Endometrial microvascular endothelial cells (primary cell): ENCODE data around the gene ZNF444. TPM values are rescaled to one million over a fixed set of nuclear protein-coding genes. Genes with fewer than 3 reads are reported as not detected.
"Not testable (repeated sequence)": the region's sequence is repeated elsewhere in the genome, so short reads cannot be mapped to it uniquely, and the experiment has no call there.

Experiments used
- in situ Hi-C: cut with HindIII; loops from 2 replicates; pipeline ENCODE4 v1.10.0; 2017; ENCODE audit warnings: low sequenced_read_pairs, low pct_unique_long_range_greater_than_20kb; ENCODE audit errors: inconsistent ontology term
- total RNA-seq: library from RNA; depleted of rRNA; stranded (reverse); fragments of >200 nt; gene quantifications from one replicate; pipeline ENCODE4 v1.2.3, GENCODE V29; 2015; ENCODE audit errors: inconsistent ontology term

ZNF444 gene
- 17.7 TPM for total RNA-seq

DNA sequence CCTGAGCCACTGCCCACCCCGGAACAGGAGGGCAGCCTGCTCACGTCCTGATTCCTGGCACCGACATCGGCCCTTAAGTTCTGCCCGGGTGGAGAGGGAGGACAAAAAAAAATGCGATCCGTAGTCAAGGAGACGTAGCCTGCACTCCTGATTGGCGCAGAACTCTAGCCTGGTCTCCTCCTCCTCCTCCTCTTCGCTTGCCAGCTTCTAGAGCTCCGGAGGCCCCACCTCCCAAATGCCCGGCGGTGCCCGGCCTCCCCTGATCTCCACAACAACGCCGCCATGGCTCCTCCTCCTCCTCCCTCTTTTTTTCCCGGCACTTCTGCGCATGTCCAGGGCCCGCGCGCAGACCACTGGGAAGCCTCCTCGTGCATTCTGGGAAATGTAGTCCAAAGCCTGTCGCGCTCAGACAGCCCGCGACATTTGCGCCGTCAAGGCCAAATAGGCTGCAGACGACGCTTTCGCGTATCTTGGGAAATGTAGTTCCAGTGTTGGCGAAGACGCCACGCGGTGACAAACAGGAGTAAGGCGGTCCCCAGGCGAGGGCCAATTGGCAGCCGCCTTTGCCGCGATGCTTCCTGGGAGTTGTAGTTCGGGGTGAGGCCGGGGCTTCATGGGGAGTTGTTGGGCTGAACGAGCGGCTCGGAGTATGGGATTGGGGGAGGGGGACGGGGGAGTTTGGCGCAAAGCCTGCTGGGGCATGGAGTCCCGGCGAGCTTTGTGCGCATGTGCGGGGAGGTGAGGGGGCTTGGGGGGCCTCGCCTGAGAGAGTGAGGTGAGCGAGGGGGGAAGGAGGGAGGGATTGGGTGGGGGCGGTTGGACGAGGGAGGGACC lies at the start of gene ZNF444:
TSS of gene ZNF444 (plus strand) at position 705 of the 834 bp plus-strand sequence. CDS start 5,625 bp downstream, outside the sequence.
- in situ Hi-C loops, result no loop called here

DNA sequence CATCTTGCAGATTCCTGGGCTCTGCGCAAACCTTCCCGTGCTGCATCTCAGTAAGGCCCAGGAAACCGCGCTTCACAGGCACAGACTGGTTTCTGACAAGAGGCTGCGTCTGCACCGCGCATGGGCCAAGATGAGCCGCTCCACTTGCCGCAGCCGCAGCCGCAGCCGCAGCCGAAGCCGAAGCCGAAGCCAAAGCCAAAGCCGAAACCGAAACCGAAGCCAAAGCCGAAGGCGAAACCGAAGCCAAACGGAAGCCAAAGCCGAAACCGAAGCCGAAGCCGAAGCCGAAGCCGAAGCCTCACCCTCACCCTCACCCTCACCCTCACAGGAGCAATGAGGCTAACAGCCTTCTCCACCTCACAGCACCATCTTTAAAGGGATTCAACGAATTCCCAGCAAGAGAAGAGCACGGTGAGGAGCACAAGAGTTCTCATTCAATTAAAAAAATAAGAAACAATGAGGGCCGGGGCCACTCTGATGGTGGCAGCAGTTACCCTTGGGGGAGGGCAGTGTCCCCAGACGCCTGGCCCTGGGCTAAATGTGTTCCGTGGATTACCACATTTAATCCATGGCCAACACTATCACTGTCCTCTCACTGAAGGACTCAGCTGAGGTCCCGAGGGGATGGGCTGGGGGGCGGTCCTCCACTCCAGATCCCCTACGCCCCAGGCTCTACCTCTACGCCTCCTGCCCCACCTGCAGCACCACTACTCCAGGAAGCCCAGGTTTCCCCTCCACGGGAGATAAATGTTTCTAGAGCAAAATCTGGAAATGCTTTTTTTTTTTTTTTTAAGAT lies 49.1 kb upstream of the ZNF444 start:
- in situ Hi-C loops, result no loop called here

DNA sequence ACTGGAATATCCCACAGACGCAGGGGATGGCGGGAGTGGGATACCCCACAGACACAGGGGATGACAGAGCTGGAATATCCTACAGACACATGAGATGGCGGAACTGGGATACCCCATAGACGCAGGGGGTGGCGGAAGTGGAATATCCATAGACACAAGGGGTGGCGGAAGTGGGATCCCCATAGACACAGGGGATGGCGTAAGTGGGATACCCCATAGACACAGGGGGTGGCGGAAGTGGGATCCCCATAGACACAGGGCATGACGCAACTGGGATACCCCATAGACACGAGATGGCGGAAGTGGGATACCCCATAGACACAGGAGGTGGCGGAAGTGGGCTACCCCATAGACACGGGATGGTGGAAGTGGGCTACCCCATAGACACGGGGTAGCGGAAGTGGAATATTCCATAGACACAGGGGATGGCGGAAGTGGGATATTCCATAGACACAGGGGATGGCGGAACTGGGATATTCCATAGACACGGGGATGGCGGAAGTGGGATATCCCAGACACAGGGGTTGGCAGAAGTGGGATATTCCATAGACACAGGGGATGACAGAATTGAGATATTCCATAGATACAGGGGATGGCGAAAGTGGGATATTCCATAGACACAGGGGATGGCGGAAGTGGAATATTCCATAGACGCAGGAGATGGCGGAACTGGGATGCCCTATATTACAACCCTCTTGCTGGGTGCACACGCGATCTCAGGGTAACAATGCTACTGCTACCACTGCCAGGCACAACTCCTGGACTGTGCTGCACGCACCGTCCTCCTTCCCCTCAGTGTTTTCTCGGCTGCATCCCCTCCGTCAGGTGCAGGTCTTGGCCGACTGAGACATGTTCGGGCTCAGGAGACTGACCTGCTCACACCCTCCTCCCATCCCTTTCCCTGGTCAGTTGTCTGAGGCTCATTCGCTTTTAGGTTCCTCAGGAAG lies 48.1 kb upstream of the ZNF444 start:
- in situ Hi-C loops, result no loop called here

DNA sequence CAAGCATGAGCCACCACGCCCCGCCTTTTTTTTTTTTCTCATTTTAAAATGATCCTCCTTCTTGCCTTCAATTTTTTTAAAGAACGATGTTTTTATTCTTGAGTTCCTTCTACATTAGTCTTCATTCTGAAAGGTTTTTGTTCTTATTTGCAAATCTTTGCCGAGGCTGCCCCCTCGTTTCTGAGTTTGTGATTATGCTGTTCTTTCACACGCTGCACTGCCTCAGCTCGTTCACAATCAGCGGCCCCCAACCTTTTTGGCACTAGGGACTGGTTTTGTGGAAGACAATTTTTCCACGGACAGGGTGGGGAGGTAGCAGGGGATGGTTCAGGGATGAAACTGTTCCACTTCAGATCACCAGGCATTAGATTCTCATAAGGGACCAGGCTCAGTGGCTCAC lies 46.6 kb upstream of the ZNF444 start:
- in situ Hi-C loops, result no loop called here

DNA sequence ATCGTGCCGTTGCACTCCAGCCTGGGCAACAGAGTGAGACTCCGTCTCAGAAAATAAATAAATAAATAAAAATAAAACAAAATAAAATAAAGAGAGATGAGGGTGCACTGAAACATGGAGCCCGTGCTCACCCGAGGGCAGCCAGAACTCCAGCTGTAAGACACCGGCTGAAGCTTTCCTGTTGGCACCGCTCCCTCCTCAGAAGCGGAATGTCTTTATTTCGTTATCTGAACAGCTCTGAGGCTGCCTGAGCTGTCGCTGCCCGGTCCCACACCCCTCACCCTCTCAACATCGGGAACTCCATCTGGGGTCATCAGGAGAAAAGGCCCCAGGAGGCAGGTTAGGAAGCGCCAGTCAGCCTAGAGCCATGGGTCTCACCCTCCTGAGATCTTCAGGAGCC lies 44.4 kb upstream of the ZNF444 start:
- in situ Hi-C loops, result no loop called here

DNA sequence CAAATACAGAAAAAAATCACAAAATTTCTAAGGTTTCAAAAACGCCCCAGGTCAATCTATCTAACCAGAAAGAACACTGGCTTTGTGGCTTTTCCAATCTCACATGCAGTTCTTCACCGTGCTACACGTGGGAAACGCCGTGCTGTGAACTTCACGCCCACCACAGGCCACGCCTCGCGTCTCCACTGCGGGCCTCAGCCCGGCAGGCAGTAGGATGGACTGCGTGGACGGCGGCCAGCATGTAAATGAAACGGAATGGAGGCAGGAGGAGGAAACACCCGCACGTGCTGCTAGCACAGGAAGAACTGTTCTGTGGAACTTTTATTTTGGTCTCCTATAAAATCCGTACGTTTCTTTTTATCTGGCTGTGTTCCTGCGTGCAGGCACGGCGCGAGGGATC lies 43.8 kb upstream of the ZNF444 start:
- in situ Hi-C loops, result no loop called here

DNA sequence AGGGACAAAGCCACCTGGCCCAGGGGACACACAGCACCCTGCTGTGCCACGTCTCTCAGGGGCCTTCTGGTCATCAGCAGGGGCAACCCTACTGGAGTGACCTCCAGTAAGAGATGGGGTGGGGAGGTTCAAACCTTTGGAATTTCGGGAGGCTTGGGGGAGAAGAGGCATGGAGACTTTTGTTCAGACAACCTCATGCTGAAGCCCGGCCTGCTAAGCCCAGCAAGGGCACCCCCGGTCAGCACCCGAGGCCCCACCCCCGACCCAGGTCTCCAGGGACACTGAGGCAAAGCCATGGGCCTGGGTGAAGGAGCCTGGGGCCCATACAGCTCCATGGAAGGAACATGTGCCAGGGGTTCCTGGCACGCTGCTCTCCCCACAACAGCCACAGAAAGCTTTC lies 43.3 kb upstream of the ZNF444 start:
- in situ Hi-C loops, result no loop called here

DNA sequence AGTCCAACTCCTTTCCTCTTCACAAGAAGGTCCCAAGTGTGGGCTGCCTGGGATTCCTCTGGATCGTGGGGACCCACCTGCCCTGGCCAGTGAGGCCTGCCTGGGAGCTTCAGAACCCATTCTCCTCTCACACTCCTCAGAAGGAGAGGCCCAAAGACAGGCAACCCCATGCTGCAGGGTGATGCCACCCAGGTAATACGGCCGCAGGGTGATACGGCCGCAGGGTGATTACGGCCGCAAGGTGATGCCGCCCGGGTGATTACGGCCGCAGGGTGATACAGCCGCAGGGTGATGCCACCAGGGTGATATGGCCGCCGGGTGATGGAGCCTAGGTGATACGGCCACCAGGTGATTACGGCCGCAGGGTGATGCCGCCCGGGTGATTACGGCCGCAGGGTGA lies 42.9 kb upstream of the ZNF444 start:
- in situ Hi-C loops, result not testable (repeated sequence)

DNA sequence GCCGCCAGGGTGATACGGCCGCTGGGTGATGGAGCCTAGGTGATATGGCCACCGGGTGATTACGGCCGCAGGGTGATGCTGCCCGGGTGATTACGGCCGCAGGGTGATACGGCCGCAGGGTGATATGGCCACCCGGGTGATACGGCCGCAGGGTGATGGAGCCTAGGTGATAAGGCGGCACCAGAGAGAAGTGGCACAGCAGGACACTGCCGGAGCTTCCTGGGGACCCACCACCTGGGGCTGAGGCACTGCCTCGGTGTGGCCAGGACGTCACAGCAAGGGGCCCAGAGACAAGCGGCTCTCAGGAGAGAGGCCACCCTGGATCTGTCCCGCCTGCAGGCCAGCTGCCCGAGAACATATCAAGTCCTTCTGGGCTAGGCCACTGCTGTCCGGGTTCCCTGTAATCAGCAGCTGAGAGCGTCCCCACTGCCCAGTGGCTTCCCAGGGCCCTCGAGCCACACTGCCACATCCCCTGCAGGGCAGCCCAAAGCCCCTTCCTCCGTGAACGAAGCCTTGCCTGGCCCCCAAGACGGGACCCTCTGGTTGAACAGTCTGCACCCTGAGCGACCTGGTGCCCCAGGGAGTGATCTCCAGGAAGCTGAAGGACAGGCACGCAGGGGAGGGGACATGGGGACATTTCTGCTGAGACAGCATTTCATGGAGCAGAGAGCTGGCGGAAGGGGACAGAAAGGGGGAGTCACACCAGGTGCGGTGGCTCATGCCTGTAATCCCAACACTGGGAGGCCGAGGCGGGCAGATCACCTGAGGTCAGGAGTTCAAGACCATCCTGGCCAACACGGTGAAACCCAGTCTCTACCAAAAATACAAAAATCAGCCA lies 42.1 kb upstream of the ZNF444 start:
- in situ Hi-C loops, result no loop called here

DNA sequence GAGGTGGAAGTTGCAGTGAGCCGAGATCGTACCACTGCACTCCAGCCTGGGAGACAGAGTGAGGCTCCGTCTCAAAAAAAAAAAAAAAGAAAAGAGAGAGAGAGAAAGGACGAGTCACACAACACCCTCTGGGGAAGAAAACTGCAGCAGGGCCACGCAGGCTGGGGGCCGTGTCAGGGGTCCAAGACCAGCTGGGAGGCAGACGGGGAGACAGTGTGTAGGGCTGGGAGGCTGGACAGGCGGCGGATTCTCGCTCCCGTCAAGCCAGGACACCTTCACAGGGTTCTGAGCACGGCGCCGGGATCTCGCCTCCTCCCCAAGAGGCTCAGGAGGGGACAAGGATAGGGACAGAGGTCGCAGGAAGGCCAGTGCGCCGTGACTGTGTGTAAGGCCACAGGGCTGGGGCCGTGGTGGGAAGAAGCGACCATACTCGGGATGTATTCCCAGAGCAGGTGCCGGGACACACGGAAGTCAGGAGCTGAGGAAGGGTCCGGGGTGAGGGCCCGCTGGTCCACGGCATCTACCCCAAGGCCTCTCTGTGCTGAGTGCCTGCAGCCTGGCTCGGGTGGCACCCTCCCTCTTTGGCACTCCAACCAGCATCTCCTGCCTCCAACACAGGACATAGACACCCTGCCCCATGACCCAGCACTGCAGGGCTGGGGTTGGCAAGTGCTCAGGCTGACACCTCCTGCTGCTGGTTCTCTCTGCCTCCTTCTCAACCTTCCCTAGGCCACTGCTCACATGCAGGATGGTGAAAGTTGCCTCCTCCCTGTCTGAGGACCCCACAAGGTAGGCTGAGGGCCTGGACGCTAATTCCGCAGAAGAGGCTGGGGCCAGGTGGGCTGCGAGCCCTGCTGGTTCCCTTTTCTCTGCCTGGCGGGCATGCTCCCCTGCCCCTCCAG lies 41.2 kb upstream of the ZNF444 start:
- in situ Hi-C loops, result no loop called here

DNA sequence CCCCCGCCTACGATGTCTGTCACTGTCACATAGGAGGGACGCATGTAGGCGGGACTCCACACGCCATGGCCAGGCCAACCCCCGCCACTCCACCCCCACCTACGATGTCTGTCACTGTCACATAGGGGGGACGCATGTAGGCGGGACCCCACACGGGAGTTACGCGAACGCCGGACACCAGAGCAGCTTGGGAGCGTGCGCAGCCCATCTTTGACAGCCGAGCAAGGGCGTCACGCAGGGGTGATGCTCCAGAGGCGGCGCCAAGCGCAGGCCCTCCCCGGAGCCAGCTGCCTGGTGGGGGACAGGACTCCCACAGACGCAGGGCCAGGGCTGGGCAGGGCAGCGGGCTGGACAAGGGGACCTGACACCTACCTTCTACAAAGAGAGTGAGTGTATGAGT lies 40.0 kb upstream of the ZNF444 start:
- in situ Hi-C loops, result no loop called here

DNA sequence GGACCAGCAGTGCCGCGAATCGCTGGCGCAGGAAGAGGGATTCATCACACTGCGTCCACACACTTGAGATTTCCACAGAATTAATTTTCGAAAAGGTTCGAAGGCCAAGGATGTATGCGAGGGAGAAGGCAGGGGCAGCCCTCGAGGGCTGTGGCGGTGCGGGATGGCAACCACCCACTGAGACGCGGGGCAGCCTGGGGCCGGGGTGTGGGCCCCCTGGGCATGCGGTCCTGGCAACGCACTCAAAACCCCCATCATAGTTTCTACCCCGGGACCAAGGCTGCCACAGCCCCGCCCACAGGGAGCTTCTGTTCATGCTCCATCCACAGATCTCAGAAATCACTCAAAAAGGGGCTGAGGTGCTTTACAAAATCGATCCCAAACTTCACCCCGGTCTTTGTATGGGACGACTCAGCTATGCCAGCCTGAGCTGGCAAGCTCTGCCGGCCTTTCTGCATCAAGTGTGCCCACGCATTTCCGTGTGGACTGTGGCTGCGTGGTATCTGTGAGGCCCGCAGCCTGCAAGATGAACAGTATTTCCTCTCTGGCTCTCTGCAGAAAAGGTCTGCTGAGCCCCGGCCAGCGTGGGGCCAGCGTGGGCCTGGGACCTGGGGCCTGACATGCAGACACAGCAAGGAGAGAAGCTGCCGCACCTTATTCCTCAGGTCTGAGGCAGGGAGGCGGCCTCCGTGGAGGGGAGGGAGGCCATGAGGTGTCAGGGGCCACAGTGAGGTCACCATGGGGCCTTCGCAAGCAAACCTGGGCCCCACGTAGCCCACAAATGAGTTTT lies 39.1 kb upstream of the ZNF444 start:
- in situ Hi-C loops, result no loop called here

DNA sequence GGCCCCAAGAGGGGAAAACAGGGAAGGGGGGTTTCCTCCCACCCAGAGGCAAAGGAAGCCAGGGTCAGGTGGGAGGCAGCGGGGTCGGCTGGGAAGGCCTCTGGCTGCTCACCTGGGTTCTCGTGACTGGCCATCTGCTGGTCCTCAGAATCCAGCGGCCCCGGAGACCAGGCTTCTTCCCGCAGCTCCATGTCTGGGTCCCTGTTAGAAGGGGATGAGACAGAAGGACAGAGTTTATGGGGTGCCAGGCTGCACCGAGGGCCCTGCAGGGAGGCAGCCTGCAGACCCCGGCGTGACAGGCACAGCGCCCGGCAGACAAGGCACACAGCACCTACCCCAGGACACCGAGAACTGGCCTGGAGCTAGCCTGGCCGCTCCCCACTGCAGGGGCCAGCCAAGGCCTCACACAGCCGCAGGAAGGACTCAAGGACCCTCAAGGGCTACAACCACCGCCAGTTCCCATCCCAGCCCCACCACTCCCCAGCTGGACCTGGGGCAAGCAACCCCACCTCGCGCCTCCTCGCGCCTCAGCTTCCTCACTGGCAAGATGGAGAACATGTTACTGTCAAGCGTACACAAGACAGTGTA lies 38.0 kb upstream of the ZNF444 start:
- in situ Hi-C loops, result no loop called here

DNA sequence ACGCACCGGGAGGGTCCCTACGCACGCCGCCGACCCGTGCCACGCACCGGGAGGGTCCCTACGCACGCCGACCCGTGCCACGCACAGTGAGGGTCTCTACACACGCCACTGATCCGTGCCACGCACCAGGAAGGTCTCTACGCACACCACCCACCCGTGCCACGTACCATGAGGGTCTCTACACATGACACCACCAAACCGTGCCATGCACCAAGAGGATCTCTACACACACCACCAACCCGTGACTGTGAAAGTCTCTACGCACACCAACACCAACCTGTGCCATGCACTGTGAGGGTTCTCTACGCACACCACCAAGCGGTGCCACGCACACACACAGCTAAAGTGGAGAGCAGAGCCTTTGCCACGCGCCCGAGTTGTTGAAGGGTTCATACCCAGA lies 36.7 kb upstream of the ZNF444 start:
- in situ Hi-C loops, result no loop called here

DNA sequence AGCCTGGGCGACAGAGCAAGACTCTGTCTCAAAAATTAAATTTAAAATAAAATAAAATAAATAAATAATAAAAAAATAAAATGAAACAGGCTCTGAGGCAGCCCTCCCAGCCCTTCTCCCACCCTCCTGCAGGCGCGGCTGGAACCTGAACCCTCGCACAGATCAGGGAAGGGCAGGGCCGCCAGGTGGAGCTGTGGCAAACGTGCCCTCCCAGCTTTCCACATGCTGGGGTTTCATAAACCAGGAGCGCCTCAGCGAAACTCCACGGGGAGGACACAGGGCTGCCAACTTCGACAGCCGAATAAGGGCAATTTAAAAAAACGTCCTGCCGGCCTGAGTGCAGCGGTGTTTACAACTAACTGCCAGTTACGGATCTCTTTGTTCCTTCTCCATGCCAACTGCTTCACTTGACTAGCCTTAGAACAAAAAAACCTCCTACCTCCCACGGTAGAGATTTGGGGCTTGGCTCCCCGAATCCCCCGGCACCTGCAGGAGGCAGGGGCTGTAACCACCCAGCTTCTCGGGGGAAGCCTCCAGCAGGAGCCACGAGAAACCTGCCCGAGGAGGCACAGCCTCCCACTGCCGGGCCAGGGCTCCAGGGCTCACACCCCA lies 35.9 kb upstream of the ZNF444 start:
- in situ Hi-C loops, result no loop called here

DNA sequence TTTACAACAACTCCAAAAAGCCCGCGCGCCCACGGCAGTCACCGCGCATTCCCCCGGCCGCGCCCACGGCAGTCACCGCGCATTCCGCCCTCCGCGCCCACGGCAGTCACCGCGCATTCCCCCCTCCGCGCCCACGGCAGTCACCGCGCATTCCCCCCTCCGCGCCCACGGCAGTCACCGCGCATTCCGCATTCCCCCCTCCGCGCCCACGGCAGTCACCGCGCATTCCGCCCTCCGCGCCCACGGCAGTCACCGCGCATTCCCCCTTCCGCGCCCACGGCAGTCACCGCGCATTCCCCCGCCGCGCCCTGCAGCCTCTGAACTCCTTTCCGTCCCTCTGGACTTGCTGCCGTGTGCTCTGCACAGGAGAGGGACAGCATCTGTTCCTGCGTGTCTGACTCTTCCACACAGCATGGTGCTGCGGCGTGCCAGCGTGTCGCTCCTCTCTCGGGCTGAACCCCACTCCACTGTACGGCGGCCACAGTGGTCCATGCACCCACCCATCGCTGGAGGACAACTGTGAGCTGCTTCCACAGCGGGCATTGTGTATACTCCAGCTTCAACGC lies 35.2 kb upstream of the ZNF444 start:
- in situ Hi-C loops, result not testable (repeated sequence)
